GM18909 (cell line): Measurements from ENCODE around the gene PLD3.
"Not testable (repeated sequence)": the region's sequence is repeated elsewhere in the genome, so short reads cannot be mapped to it uniquely, and the experiment has no call there.

Experiments used
- ATAC-seq: cut with Tn5 transposase; IDR thresholded peaks from one replicate; pipeline ENCODE4 v1.9.1; 2021; ENCODE audit warnings: mild to moderate bottlenecking; ENCODE audit not compliant: unreplicated experiment, poor library complexity

The PLD3 gene

DNA sequence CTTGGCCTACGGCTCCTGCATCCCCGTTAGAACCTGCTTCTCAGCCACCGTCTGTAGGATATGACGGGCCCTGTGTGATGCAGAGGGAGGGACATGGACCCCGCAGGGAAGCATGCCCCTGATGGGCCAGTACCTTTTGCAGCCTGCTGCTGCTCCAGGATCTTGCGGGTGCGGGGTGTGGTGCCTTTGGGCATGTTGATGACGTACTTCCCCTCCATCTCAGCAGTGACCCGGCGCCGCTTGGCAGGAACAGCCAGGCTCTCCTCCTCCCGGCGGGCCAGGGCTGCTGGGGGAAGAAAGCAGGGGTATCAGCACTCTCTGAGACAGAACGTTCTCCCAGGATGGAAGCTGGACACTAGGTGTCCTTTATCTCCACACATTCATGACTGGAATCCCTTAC lies 22.3 kb upstream of the PLD3 start:
- ATAC-seq = no peak

DNA sequence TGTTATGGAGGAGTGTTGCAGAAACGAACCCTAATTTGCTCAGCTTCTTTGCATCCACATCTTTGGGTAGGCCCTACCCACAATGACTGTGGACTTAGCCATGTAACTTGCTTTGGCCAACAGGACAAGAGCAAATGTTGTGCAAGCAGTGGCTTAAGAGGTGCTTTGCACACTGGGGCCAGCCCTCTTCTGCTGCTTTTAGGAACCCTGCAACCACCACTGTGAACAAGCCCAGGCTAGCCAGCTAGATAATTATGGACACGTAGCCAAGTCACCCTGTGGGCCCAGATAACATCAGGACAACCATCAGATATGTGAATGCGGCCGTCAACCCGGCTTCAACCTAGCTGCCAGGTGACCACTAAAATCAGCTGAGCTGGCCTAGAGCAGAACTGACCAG lies 17.4 kb upstream of the PLD3 start:
- no peak for ATAC-seq

DNA sequence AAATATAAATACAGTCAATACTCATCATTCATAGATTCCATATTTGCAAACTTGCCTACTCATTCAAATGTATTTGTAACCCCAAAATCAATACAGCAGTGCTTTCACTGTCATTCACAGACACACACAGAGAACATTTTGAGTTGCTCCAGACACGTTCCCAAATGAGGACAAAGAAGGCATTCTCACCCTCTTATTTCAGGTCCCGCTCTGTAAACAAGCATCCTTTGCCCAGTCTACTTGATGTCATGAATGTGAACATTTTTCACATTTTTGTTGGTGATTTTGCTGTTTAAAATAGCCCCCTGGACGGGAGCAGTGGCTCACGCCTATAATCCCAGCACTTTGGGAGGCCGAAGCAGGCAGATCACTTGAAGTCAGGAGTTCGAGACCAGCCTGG lies 15.8 kb upstream of the PLD3 start:
- ATAC-seq = no peak

DNA sequence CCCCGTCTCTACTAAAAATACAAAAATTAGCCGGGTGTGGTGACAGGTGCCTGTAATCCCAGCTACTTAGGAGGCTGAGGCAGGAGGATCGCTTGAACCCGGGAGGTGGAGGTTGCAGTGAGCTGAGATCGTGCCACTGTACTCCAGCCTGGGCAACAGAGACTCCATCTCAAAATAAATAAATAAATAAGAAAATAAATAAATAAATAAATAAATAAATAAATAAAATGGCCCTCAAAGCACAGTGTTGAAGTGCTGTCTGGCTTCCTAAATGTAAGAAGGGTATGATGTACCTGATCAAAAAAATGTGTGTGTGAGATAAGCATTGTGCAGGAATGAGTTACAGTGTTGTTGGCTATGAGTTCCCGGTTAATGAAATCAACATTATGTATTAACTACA lies 15.4 kb upstream of the PLD3 start:
- not testable (repeated sequence) for ATAC-seq

DNA sequence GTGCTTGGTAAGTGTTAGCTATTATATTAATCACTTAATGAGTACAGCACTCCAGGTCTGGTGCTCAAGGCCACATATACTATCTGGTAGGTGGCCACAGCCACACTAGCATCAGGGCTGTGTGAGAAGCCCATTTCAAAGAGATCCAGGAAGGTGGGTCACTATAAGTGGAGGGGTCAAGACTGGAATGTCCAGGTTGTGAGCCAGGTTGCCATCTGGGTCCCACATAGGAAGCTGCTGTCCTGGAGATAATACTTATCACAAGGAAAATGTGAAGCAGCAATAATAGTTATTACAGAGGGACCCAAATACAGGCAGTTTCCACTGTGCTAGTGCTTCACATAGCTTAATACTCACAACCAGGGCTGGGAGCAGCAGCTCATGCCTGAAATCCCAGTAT lies 13.4 kb upstream of the PLD3 start:
- no peak for ATAC-seq

DNA sequence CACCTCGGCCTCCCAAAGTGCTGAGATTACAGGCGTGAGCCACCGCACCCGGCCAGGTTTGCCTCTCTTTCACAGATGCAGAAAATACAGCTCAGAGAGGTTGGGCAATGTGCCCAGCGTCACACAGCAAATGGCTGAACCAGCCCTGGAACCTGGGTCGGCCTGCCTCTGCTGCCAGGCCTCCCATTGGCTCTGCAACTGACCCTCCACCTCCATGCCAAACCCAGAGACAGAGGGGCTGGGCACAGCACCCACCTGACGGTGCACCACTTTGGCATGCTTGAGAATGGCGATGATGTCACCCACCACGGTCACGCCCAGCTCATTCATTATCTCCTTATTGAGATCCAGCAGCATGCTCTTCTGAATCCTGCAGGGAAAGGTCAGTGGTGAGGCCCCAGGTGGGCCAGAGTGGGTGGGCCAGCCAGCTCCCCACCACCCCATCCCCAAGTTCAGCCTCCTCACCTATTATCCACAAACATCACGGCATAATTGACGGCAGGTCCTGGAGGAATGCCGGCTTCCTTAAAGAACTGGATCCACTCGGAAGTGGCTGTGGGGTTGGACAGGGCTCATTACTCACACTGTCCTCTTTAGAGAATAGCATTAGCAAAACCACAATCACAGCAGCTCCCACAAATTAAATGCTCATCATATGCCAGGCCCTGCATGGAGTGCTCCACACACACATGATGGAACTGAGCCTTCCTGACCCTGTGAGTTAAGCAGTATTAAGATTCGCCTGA lies 12.5 kb upstream of the PLD3 start:
- ATAC-seq = no peak

DNA sequence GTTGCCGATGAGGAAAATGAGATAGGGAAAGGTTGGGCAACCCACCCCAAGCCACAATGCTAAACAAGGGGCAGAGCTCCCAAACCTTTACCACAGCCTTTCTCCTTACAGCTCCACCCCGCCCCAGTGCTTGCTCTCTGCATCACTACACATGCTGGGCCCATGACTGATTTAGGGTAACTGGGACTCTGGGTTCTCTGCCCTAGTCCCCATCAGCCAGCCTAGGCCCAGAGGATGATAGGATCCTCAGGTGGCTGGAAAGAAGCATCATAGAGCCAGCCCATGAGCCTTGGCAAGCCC lies 11.9 kb upstream of the PLD3 start:
- ATAC-seq = no peak

DNA sequence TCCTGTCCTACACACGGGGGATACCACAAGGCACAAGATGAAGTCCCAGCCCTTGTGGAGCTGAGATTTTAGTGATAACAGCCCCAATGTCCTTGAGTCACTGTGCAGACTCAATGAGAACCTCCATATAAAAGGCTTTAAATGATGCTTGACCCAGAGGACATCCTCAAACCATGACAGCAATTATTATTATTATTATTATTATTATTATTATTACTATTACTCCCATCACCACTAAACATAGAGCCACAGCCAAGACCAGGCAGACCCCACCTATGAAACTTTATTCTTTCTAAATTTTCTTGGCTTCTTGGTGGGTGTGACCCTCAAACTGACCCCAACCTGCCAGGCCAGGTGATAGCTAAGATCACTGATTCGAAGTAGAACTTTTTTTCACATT lies 11.4 kb upstream of the PLD3 start:
- ATAC-seq = no peak

DNA sequence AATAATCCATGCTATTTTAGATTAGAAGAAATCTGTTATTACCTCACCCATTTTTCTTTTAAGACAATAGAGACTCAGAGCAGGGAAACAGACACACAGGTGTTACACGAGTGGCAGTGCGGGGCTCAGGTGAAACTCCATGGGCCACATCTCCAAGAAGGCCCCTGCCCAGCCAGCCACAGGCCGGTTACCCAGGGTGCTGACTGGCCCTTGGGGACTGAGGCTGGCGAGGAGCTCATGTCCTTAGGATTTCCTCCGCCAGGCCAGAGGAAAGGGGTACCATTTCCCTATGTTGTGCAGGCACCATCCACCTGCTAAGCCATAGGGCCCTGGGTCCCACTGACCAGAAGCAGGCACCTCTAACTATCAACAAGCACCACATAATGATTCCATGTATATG lies 10.9 kb upstream of the PLD3 start:
- ATAC-seq = no peak

DNA sequence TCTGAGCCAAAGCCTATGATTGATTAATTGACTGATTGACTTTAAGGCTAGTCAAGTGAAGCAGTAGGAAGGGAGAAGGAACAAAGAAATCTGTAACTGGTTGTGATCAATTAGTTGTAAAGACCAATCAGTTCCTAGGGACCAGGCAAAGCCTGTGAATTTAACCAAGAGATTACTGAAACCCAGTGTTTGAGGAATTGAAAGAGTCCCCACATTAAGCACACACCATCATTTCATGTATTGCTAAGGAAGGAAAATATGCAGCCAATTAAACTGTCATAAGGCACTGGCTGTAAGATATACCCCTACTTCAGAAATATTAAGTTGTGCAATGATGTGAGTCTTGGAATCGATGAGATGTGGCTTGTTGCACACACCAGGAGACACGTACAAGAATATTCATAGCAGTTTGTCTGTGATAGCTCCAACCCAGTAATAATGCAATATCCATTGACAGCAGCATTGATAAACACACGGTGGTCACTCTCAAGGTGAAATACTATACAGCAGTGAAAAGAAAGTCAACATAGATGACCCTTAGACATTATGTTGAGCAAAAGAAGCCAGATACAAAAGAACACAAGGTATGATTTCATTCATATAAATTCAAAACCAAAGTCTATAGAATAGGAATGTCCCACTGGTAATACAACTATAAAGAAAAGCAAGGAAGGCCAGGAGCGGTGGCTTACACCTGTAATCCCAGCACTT lies 9.3 kb upstream of the PLD3 start:
- no peak for ATAC-seq

DNA sequence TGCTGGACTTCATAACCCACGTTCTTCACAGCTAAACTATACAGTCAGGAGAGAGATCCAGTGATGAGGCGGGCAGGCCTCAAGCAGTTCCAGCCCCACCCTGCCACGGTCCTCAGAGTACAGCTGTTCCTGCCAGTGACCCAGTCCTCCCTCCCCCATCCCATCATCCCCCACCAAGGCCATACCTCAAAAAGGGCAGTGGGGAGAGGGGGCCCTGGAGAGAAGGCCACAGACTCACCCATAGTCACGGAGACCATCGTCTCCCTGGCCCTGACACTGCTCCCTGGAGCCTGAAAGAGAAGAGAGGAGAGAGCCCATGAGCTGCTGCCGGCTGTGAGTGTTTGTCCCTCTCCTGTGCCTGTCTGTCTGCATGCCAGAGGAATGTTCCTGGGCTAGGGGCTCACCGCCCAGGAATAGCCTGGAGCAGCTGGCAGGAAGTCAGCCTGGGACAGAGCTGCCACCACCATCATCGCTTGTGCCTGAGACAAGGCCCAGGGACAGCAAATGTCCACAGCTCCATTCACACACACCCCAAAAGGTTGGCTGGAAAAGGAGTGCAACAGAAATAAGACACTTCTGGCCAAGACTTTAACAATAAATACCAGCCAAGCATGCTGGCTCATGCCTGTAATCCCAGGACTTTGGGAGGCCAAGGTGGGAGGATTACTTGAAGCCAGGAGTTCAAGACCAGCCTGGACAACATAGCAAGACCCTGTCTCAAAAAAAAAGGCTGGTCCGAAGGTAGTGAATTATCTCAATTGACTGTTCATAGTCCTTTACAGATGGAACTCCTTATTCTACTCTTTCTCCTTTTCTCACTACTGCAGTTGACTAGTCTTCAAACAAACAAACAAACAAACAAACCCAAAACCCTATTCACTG lies 6.7 kb upstream of the PLD3 start:
- ATAC-seq = no peak

DNA sequence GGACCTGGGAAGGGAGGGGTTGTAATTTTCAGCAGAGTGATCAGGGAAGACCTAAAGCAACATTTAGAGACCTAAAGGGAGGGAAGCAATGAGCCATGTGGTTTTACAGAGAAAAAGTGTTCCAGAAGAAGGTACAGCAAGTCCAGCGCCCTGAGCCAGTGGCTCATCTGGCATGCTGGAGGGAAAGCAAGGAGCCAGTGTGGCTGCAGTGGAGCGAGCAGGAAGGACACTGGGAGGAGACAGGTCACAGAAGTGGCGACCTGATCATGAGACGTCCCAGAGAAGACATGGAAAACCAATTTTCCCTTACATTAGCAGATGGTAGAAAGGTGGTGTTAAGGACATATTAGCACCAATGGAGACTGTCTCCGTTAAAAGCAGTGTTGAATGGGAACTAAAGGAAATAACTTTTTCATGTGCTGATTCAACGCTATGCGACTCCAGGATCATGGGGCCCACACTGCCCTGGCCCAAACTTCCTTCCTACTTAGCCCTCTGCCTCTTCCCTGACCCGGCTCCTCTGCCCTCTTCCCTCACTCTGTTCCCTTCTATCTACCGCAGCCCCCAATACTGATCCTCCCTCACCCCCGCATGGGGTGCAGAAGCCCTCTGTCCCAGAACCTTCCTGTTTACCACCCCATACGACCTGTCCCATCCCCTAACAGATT lies 5.7 kb upstream of the PLD3 start:
- no peak for ATAC-seq

DNA sequence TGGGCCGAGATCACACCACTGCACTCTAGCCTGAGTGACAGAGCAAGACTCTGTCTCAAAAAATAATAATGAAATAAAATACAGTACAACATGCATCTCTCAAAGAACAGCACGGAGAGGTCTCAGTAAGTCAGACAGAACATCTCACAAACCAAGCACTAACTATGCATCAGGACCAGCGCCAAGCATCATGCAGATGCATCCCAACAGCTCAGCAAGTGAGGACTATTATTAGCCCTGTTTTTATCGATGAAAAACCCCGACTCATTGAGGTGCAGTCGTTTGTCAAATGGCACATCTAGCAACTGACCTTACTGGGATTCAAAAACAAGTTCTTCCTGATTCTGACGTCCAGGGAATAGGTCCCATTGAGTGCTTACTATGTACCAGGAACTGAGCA lies 4.1 kb upstream of the PLD3 start:
- ATAC-seq = no peak

DNA sequence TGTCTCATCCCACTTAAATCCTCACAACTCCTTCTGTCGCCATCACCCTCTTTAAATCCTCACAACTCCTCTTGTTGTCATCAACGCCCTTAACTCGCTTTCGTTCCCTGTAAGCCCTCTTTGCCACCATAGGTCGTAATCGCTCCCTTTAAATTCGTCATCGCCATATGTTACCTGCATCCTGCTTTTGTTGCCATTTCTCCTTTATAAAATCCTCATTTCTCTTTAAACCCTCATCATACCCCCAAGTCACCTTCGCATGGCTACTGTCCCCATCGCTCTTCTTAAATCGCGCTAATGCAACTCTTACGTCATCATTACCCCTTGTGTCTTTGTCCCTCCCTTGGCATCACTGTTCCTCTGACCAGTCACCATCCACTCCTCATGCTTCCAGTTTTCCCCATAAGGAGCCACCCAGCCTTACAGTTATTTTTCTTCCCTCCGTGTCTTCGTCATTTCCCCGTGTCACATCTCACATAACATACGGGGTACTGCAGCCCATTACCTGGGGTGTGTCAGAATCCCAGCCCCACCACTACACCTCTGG lies 539 bp downstream of the PLD3 start:
- no peak for ATAC-seq

DNA sequence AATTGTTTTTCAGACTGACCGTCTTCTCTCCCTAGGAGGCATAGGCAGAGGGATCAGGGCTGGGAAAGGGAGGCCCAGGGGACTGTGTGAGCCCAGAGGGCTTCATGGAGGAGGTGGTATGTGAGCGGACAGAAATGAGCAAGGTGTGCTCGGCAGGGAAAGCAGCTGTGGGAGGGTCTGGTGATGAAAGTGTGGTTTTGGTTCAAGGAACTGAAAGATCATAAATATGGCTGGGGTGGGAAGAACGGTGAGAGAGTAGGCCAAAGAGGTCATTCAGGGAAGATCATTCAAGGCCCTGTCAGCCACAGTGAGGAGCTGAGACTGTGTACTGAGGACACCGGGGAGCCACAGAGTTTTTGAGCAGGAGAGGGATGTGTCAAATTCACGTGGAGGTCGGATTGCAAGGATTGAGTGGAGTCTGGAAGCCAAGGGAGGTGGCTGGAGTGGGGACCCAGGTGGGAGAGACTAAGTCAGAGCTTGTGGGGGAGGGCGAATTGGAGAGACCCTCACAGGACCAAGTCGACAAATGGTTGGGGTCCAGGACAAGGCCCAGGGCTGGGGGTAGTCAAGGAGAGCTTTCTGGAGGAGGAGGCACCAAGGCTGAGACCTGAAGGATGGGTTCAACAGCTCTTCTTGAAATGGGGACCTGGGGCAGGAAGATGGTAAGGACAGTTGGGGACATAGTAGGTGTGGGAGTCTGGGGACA lies 7.6 kb downstream of the PLD3 start:
- no peak for ATAC-seq

DNA sequence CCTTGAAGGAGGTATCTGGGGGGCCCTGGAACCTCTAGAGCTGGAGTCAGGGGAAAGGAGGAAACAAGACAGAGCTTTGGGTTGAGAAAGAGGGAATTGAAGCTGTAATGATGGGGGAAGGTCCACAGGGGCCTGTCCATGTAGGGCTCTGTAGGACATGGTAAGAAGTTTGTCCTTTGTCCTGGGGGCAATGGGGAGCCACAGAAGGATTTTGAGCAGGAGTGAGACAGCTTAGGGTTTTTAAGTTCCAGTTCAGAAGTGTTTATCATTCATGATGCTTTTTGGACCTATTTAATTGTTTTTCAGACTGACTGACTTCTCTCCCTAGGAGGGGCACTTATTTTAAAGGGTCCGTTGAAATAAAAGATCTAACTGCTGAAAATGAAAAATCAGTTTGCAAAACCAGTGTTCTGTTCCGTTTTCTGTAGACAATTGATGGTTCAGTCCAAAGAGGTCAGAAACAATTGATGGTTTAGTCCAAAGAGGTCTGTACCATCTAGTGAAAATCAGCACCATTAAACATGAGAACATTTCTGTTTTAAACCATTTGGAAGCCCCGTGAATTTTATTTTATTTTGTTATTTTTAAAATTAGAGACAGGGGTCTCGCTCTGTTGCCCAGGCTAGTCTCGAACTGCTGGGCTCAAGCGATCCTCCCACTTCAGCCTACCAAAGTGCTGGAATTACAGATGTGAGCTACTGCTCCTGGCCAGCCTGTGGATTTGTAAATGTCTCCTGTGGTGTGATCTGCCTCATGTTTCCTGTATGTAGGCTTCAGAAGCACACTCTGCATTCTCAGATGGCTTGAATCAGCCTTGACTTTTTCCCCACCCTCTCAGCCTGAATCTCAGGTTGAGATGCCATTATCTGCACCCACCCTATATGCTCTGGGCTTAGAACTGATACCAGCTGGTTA lies 8.4 kb downstream of the PLD3 start:
- no peak for ATAC-seq

DNA sequence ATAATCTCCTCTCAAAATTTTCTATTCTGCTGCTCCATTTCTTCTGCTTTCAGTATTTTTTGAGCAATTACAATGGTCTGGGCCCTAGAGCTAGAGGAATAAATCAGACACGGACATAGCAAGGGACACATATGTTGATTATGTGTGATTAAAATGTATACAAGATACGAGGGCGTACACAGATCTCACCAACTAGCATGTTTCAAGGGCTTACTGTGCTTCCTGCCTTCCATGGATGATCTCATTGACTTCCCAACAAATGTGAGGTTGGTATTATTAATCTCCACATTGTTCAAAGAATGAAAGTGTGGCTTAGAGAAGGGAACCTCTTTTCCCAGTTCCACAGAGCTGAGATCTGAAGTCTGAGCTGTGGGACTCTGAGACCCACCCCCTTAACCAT lies 9.1 kb downstream of the PLD3 start:
- no peak for ATAC-seq

DNA sequence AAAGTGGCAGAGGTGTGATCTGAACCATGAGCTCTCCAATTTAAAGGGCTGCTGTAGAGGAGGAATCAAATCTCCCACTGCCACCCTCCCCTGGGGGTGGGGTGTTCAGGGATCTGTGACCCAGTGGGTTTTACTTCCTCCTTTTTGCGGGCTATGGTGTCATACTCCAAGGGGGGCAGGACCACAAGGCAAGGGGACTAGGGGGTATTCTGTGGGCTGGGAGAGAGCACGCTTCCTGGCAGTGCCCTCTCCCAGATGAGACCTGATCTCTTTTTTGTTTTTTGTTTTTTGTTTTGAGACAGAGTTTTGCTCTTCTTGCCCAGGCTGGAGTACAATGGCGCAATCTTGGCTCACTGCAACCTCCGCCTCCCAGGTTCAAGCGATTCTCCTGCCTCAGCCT lies 10.3 kb downstream of the PLD3 start:
- ATAC-seq = peak; percentile 51
